HUDEP-2 (cell line): ENCODE results near the gene GALK2.
"Not testable (repeated sequence)": the region's sequence is repeated elsewhere in the genome, so short reads cannot be mapped to it uniquely, and the experiment has no call there.

Experiments used
- DNase-seq, 76 experiments: peaks; one replicate each; lab custom pipeline; 2025; ENCODE audit not compliant: unreplicated experiment in 76 of 76; lab: John Stamatoyannopoulos, UW

Gene GALK2

GRCh38 chr15:49323207-49323606 is 153.2 kb downstream of the GALK2 start:
- no peak for DNase-seq

GRCh38 chr15:49327927-49328326 is 157.9 kb downstream of the GALK2 start:
- no peak for DNase-seq

GRCh38 chr15:49328941-49329340 is 158.9 kb downstream of the GALK2 start:
- no peak for DNase-seq

- DNase-seq = no peak
Measured at GRCh38 chr15:49330166-49330565, 160.1 kb downstream of the GALK2 start.

GRCh38 chr15:49331442-49331841 is 161.4 kb downstream of the GALK2 start:
- no peak for DNase-seq

GRCh38 chr15:49331951-49332350 is 161.9 kb downstream of the GALK2 start:
- DNase-seq = no peak

GRCh38 chr15:49339656-49340055 is 169.6 kb downstream of the GALK2 start:
- DNase-seq = no peak

- no peak for DNase-seq
Measured at GRCh38 chr15:49343546-49343945, 173.5 kb downstream of the GALK2 start.

GRCh38 chr15:49354439-49354838 is 184.4 kb downstream of the GALK2 start:
- not testable (repeated sequence) for DNase-seq

- DNase-seq = no peak
Measured at GRCh38 chr15:49361370-49361769, 191.3 kb downstream of the GALK2 start.

GRCh38 chr15:49366496-49366895 is 196.4 kb downstream of the GALK2 start:
- no peak for DNase-seq

GRCh38 chr15:49370782-49371181 is 200.7 kb downstream of the GALK2 start:
- DNase-seq = peak in 6 of 76 experiments; percentile 1 to 6 (median 4)

- no peak for DNase-seq
Measured at GRCh38 chr15:49372366-49372765, 202.3 kb downstream of the GALK2 start.

- DNase-seq = no peak
Measured at GRCh38 chr15:49379996-49380395, 209.9 kb downstream of the GALK2 start.

- DNase-seq = no peak
Measured at GRCh38 chr15:49380912-49381311, 210.9 kb downstream of the GALK2 start.
